Dermis blood vessel endothelial cell (primary cell): Measurements from ENCODE around the gene STARD8. TPM values are rescaled to one million over a fixed set of nuclear protein-coding genes. Genes with fewer than 3 reads are reported as not detected.
A peak's percentile ranks its signal among the peaks of the same experiment; 100 is the strongest.

Experiments used
- DNase-seq: peaks from one replicate; pipeline ENCODE4 v3.0.0; 2010
- total RNA-seq: library from RNA; depleted of rRNA; stranded (reverse); fragments of >200 nt; gene quantifications from 2 replicates; pipeline ENCODE4 v1.2.3, GENCODE V29; 2014

Gene STARD8
- total RNA-seq, 1 donor from 2014 or later, result 21.6 TPM

- DNase-seq, result peak; percentile 59
Measured at GRCh38 chrX:68691921-68692320, 44.5 kb downstream of the STARD8 start.

GRCh38 chrX:68692651-68693050 is 45.2 kb downstream of the STARD8 start:
- DNase-seq, result no peak

GRCh38 chrX:68693481-68694434 is 46.3 kb downstream of the STARD8 start:
- DNase-seq, result peak; percentile 76

- no peak for DNase-seq
Measured at GRCh38 chrX:68694435-68695205, 47.2 kb downstream of the STARD8 start.

GRCh38 chrX:68695206-68695845 is 47.9 kb downstream of the STARD8 start:
- DNase-seq, result peak; percentile 52

- no peak for DNase-seq
Measured at GRCh38 chrX:68696267-68696990, 49.0 kb downstream of the STARD8 start.

DNA sequence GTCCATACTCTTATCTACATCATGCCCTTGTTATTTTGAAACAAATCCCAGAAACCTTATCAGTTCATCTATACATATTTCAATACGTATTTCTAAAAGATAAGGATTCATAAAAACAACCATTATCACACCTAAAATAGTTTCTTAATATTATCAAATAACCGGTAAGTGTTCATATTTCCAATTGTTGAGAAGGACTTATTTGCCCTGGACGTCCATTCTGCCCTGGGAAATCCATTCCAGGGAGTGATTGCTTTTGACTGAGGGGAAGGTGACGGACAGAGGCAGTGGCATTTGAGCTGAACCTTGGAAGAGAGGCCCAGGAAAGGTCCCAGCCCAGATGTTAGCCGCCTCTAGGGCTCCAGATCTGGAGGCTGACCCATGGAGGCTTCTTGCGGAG is 49.6 kb downstream of the STARD8 start:
- peak; percentile 40 for DNase-seq

DNA sequence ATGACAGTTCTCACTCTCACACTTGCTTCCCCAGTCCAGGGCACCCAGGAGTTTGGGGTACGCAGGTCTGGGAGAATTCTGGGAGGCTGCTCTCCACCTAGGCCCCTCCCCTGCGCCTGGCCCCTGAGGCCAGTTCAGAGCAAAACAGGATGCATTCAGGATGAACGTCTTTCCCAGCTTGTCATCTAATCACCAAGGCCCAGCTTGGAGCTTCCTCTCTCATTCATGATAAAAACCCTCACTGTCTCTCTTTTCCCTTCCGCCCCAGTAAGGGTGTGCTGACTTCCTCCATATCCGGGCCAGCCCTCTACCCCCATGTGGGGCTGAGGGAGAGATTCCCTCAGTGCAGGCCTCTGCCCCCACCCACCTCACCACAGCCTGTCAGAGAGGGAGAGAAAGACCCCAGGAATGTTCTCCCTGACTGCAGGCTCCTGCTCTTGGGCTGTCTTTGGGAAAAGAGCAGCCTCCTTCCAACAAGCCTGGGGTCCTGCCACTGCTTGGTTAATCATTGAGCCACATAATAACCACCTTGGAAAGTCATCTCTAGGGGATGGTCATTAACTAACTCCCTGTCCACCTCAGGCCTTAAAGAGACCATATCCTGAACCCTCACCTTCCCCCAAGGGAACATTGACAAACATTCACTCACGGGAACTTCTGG is 50.1 kb downstream of the STARD8 start:
- peak; percentile 49 for DNase-seq

- DNase-seq, result no peak
Measured at GRCh38 chrX:68698942-68699341, 51.5 kb downstream of the STARD8 start.

DNA sequence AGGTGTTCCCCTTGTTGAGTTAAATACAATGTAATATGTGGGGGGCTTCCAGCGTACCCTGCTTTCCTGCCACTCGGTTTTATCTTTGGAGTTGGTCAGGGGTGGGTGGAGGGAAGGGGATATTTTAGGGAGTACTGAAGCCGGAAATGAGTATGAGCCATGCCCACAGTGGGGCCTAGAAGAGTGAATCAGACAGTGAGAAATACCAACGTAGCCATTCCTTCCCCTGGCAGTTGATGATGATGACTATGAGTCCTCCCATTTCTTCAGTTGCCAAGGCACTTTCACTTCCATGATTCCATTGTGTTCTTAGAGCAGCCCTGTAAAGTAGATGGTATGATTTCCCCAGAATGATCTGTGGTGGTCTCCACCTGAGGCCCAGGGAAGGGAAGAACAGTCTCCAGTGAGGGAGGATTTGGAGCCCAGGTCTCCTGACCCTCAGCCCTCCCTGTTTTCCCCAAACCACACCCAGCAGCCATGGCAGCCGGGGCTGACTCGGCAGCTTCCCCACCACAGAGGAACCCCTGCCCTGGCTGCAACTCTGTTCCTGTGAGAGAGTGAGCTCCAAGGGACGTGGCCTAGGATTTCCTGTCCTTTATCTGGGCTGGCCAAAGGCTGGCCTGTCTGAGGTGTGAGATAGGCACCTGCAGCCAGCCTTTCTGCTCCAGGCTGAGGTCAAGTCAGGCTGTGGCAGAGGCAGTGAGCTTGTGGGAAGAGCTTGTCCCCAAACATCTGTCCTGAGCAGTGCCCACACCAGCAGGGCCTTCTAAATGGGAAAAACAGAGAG is 52.7 kb downstream of the STARD8 start:
- peak; percentile 60 for DNase-seq

DNA sequence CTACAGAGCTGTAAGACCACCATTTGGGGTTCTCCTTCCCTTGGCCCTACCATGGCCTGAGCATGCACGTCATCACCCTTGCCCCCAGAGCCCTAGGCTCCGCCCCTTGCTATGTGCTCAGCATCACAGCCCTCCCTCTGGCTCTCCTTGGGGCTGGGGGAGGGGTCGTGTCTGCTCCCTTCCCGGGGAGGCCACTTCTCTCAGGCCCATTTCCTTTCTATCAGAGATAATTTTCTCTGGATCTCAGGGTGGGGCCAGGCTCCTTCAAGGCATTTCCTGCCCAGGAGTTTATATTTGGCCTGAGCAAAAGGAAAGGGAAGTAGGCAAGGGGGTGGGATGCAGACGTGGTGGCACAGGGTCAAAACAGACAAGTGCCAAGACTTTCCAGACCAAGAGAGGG is 55.9 kb downstream of the STARD8 start:
- peak; percentile 33 for DNase-seq

GRCh38 chrX:68703846-68704245 is 56.4 kb downstream of the STARD8 start:
- peak; percentile 33 for DNase-seq

DNA sequence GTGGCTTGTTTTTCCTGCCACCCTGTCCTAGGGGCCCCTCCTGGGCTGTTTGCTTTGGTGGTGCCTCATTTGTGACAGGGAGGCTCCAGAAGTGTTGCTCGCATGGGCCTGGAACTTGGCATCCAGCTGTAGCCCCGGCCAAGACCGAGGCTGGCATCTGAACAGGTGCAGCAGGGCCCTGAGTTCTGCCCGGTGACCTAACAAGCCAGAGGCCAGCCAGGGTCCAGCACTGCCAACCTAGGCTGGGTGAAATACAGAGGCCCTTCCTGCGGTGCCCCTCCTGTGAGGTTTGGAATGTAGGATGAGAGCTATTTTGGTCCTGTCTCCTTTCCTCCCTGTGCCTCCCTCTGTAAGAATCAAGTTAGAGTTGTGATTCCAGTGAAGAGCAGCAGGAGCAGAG is 58.5 kb downstream of the STARD8 start:
- no peak for DNase-seq

GRCh38 chrX:68708503-68709290 is 61.2 kb downstream of the STARD8 start:
- no peak for DNase-seq

DNA sequence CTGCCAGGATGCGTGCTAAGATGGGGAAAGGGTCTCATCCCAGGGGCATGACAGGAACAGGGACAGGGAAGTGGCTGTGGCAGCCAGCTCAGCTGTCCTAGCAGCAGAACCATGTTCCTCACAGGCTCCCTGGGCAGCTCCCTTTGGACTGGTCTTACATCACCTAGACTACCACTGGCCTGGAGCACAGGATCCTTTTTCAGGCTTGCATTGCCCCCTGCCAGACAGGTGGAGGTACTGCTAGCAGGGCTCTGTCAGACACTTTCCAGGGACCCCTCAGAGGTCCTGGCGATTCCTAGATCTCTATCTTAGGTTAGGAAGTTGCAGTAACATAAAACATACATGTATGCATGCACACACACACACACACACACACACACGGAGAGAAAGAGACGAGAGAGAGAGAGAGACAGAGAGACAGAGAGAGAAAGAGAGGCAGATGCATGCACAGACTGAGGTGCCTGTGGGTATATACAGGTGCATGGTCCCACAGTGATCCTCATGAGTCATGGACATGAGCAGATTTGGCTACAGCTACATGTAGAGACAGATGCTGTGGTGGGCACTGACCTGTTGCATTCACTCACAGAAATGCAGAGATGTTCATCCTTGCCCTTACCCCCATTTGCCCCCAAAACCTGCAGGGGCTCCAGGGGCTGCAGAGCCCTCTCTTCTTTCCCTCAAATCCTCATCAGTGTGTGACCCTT is 63.6 kb downstream of the STARD8 start:
- DNase-seq, result peak; percentile 65

GRCh38 chrX:68711845-68712244 is 64.4 kb downstream of the STARD8 start:
- no peak for DNase-seq

- DNase-seq, result no peak
Measured at GRCh38 chrX:68714856-68715255, 67.4 kb downstream of the STARD8 start.

DNA sequence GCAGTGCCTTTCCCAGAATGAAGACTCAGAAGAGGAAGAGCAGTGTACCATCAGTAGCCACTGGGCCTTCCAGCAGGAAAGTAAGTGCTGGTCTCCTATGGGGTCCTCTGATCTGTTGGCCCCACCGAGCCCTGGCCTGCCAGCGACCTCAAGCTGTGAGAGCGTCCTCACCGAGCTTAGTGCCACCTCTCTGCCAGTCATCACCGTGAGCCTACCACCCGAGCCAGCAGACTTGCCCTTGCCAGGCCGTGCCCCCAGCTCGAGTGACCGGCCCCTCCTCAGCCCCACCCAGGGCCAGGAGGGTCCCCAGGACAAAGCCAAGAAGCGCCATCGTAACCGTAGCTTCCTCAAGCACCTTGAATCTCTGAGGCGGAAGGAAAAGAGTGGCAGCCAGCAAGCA is 69.7 kb downstream of the STARD8 start:
- no peak for DNase-seq

- DNase-seq, result no peak
Measured at GRCh38 chrX:68717663-68718442, 70.4 kb downstream of the STARD8 start.
